Glutamatergic neuron (in vitro differentiated cells): Measurements from ENCODE around the gene SEMA3F. TPM values are rescaled to one million over a fixed set of nuclear protein-coding genes. Genes with fewer than 3 reads are reported as not detected.

Experiments used
- DNase-seq: peaks from one replicate; pipeline ENCODE4 v3.0.0; 2022
- H3K27ac Mint-ChIP-seq: one replicate; pipeline ENCODE4 v1.8.0; 2020; ENCODE audit warnings: mild to moderate bottlenecking, mixed read lengths, inconsistent platforms; ENCODE audit not compliant: unreplicated experiment
- H3K27me3 Mint-ChIP-seq: one replicate; pipeline ENCODE4 v1.8.0; 2020; ENCODE audit warnings: mild to moderate bottlenecking, moderate library complexity, mixed read lengths, inconsistent platforms; ENCODE audit not compliant: unreplicated experiment
- H3K36me3 Mint-ChIP-seq: one replicate; pipeline ENCODE4 v1.8.0; 2020; ENCODE audit warnings: mild to moderate bottlenecking, mixed read lengths, inconsistent platforms; ENCODE audit not compliant: unreplicated experiment
- H3K4me1 Mint-ChIP-seq: one replicate; pipeline ENCODE4 v1.8.0; 2020; ENCODE audit warnings: mild to moderate bottlenecking, low read depth, mixed read lengths, inconsistent platforms; ENCODE audit not compliant: unreplicated experiment
- H3K4me3 Mint-ChIP-seq: one replicate; pipeline ENCODE4 v1.8.0; 2020; ENCODE audit warnings: mild to moderate bottlenecking, mixed read lengths, inconsistent platforms; ENCODE audit not compliant: unreplicated experiment
- H3K9me3 Mint-ChIP-seq: one replicate; pipeline ENCODE4 v1.8.0; 2020; ENCODE audit warnings: mild to moderate bottlenecking, moderate library complexity, mixed read lengths, inconsistent platforms; ENCODE audit not compliant: unreplicated experiment
- CTCF ChIP-seq: fragments of 200-600 bp; sonication (generic); IDR thresholded peaks from one replicate; pipeline ENCODE4 v1.5.0; 2021; ENCODE audit not compliant: partially characterized antibody, unreplicated experiment
- total RNA-seq: library from RNA; stranded (reverse); fragmentation: NEBNext Ultra II Directional; extraction: Animal tissue kit (Norgen Biotek cat#: 25700); gene quantifications from one replicate; pipeline ENCODE4 v1.2.1, GENCODE V29; 2021; ENCODE audit not compliant: unreplicated experiment

SEMA3F gene
- total RNA-seq, 1 donor from 2014 or later: 41.2 TPM

- Mint-ChIP-seq H3K4me3 (no peak overlapping the region), H3K4me1 (peaks cover 3% of the 10 kb centered on the region), H3K9me3 (peaks cover 4% of the 10 kb centered on the region), H3K27me3 (peaks cover 13% of the 10 kb centered on the region), H3K27ac (no peak overlapping the region), H3K36me3 (no peaks in the 10 kb centered on the region)
- DNase-seq: no peak
- no peak for TF ChIP-seq CTCF
Observed at GRCh38 chr3:50201573-50202315, 46.6 kb downstream of the SEMA3F start.

GRCh38 chr3:50202353-50203112, 47.4 kb downstream of the SEMA3F start:
- Mint-ChIP-seq H3K27me3 (peaks cover 16% of the 10 kb centered on the region), H3K9me3 (peaks cover 4% of the 10 kb centered on the region), H3K27ac (peak overlapping the region; percentile 48), H3K4me1 (peaks cover 3% of the 10 kb centered on the region), H3K36me3 (no peaks in the 10 kb centered on the region), H3K4me3 (no peak overlapping the region)
- DNase-seq: no peak
- TF ChIP-seq CTCF: no peak

GRCh38 chr3:50203113-50203808, 48.1 kb downstream of the SEMA3F start:
- TF ChIP-seq CTCF: no peak
- Mint-ChIP-seq H3K36me3 (no peaks in the 10 kb centered on the region), H3K9me3 (peaks cover 5% of the 10 kb centered on the region), H3K27ac (peak overlapping the region; percentile 48), H3K4me1 (peaks cover 3% of the 10 kb centered on the region), H3K4me3 (no peak overlapping the region), H3K27me3 (peaks cover 16% of the 10 kb centered on the region)
- no peak for DNase-seq

GRCh38 chr3:50203809-50204803, 49.0 kb downstream of the SEMA3F start:
- Mint-ChIP-seq H3K4me3 (peak overlapping the region; percentile 42), H3K9me3 (peaks cover 5% of the 10 kb centered on the region), H3K27me3 (peaks cover 16% of the 10 kb centered on the region), H3K27ac (no peak overlapping the region), H3K36me3 (no peaks in the 10 kb centered on the region), H3K4me1 (peaks cover 7% of the 10 kb centered on the region)
- DNase-seq: no peak
- no peak for TF ChIP-seq CTCF
